WTC11 (cell line): ENCODE data around the gene RARA.

Experiments used
- CREM ChIP-seq: sonication (generic); formaldehyde crosslinking; IDR thresholded peaks from 2 replicates; pipeline ENCODE4 v1.8.1; 2022; ENCODE audit warnings: mild to moderate bottlenecking, missing genetic modification reagents, moderate library complexity
- ETV6 ChIP-seq: sonication (generic); formaldehyde crosslinking; IDR thresholded peaks from 2 replicates; pipeline ENCODE4 v1.8.1; 2022; ENCODE audit warnings: mild to moderate bottlenecking, missing genetic modification reagents
- JUN ChIP-seq: sonication (generic); formaldehyde crosslinking; IDR thresholded peaks from 2 replicates; pipeline ENCODE4 v1.8.0; 2023; ENCODE audit warnings: mild to moderate bottlenecking, missing genetic modification reagents
- NFE2L1 ChIP-seq: sonication (generic); formaldehyde crosslinking; IDR thresholded peaks from 2 replicates; pipeline ENCODE4 v1.8.1; 2023; ENCODE audit warnings: missing genetic modification reagents
- NR1H2 ChIP-seq: sonication (generic); formaldehyde crosslinking; IDR thresholded peaks from 2 replicates; pipeline ENCODE4 v1.9.0; 2021; ENCODE audit warnings: mild to moderate bottlenecking, moderate library complexity, missing genetic modification reagents
- ZNF121 ChIP-seq: sonication (generic); formaldehyde crosslinking; IDR thresholded peaks from 2 replicates; pipeline ENCODE4 v1.8.0; 2023; ENCODE audit warnings: missing genetic modification reagents
- ZNF138 ChIP-seq: sonication (generic); formaldehyde crosslinking; conservative IDR thresholded peaks from 2 replicates; pipeline ENCODE4 v1.8.1; 2022; ENCODE audit warnings: mild to moderate bottlenecking, moderate library complexity, missing genetic modification reagents
- ZNF396 ChIP-seq: fragments of 250-450 bp; sonication (Bioruptor Pico); IDR thresholded peaks from 2 replicates; pipeline ENCODE4 v1.8.0; 2021; ENCODE audit warnings: mild to moderate bottlenecking, moderate library complexity, borderline replicate concordance
- TF ChIP-seq, protein P1 (sequence below): fragments of 200-600 bp; IDR thresholded peaks from 2 replicates; pipeline ENCODE4 v1.8.0; 2022; ENCODE audit warnings: antibody characterized with exemption
- TF ChIP-seq, protein P2 (sequence below): sonication (generic); formaldehyde crosslinking; IDR thresholded peaks from 2 replicates; pipeline ENCODE4 v1.8.1; 2022; ENCODE audit warnings: mild to moderate bottlenecking, missing genetic modification reagents, moderate library complexity, borderline replicate concordance

DNA sequence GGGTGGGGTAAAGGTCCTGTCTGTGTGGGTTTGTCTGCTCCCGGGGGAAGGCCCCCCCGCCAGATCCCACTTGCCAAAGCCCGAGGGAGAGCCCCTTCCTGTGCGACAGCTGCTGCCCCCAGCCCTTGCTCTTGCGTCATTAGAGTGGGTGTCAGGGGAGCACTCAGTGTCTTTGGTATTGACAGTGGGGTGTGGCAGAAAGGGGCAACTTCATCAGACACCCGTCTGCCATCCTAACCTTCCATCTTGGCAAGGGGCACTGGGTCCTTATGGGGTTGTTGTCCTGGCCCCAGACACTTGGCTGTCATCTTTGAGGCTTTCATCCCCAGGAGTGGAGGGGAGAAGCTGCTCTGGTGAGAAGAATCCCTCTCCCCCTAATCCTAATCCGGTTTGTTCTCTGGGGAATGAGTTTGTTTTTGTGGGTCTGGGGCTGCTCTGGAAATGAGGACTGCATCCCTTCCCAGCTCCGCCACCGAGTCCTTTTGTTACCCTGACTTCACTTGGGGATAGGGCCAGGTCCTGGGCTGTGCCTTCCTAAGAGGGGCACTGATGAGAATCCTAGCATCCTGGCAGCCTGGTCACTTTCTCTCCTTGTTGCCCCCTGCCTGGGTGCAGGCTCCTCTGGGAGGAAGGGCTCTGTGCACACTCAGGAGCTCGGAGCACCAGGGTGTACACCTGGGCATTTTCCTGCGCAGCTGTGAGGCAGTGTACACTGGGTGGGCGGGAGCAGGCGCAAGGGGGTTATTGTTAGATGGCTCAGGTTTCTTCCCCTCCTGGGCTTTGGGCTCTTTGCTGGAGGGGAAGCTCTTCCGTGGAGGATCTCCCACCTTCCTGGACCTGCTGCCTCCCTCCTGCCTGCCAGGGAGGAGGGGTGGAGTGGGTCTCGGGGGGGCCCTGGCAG is 34.5 kb downstream of the RARA start:
- TF ChIP-seq JUN (CRISPR knock-in tag), result no peak
- TF ChIP-seq, protein P1, sequence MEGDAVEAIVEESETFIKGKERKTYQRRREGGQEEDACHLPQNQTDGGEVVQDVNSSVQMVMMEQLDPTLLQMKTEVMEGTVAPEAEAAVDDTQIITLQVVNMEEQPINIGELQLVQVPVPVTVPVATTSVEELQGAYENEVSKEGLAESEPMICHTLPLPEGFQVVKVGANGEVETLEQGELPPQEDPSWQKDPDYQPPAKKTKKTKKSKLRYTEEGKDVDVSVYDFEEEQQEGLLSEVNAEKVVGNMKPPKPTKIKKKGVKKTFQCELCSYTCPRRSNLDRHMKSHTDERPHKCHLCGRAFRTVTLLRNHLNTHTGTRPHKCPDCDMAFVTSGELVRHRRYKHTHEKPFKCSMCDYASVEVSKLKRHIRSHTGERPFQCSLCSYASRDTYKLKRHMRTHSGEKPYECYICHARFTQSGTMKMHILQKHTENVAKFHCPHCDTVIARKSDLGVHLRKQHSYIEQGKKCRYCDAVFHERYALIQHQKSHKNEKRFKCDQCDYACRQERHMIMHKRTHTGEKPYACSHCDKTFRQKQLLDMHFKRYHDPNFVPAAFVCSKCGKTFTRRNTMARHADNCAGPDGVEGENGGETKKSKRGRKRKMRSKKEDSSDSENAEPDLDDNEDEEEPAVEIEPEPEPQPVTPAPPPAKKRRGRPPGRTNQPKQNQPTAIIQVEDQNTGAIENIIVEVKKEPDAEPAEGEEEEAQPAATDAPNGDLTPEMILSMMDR, result no peak
- no peak for TF ChIP-seq ETV6
- TF ChIP-seq, protein P2, sequence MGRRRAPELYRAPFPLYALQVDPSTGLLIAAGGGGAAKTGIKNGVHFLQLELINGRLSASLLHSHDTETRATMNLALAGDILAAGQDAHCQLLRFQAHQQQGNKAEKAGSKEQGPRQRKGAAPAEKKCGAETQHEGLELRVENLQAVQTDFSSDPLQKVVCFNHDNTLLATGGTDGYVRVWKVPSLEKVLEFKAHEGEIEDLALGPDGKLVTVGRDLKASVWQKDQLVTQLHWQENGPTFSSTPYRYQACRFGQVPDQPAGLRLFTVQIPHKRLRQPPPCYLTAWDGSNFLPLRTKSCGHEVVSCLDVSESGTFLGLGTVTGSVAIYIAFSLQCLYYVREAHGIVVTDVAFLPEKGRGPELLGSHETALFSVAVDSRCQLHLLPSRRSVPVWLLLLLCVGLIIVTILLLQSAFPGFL (CRISPR knock-in tag), result no peak
- TF ChIP-seq ZNF121 (CRISPR knock-in tag), result no peak
- TF ChIP-seq NR1H2 (CRISPR knock-in tag), result no peak
- TF ChIP-seq ZNF396 (CRISPR knock-in tag), result no peak
- no peak for TF ChIP-seq CREM (CRISPR knock-in tag)
- no peak for TF ChIP-seq NFE2L1 (CRISPR knock-in tag)
- no peak for TF ChIP-seq ZNF138 (CRISPR knock-in tag)
